LNCaP clone FGC (cell line): Measurements from ENCODE around the gene DNASE1L1.
"Not testable (repeated sequence)": the region's sequence is repeated elsewhere in the genome, so short reads cannot be mapped to it uniquely, and the experiment has no call there.

Experiments
- DNase-seq: peaks from one replicate; pipeline ENCODE4 v3.0.0-alpha.2; 2011; ENCODE audit warnings: low read depth
- H3K4me3 ChIP-seq: 2 replicates; pipeline ENCODE4 v1.5.1; 2011; ENCODE audit warnings: mild to moderate bottlenecking, low read depth, low read length, control low read depth
- TF ChIP-seq, protein P1 (sequence below): IDR thresholded peaks from 2 replicates; pipeline ENCODE4 v1.5.1; 2012; ENCODE audit warnings: mild to moderate bottlenecking; ENCODE audit not compliant: control insufficient read depth, insufficient read depth; ENCODE audit errors: extremely low read depth

Gene DNASE1L1

DNA sequence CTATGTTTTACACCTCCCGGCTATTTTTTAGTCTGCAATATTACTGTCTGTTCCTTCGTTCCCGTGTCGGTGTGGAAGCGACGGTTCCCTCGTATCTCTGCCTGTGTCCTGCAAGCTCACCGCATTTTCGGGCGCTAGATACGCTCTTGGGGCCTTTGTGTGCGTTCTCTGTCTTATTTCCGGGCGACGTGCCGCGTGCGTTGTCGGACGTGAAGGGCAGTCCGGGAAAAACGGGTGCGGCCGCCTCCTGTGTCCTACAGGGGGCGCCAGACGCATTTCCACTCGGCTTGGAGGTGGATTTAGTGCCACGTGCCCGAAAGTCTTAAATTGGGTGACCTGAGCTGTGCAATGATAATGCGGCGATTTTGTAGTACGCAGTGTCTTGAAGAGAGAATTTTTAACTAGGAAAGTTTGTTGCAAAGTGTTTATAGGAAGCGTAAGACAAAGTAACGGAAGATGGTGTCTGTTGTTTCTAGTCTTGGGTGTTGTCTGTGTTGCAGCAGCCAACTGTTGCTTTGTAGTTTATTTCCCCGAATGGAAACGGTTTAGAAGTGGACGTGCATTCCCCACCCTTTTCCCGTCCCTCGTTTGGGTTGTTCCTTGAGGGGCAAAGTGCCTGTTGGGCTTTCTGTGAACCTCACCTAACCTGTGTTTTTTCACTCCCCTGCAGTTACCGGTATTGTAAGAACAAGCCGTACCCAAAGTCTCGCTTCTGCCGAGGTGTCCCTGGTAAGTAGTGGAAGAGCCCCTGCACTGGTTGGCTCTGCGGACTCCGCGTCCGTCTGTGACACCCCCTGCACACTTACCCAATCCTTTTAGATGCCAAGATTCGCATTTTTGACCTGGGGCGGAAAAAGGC, 10.2 kb downstream of the DNASE1L1 start:
- peak; percentile 65 for DNase-seq
- H3K4me3 ChIP-seq: peak overlapping the region; percentile 87
- TF ChIP-seq, protein P1, sequence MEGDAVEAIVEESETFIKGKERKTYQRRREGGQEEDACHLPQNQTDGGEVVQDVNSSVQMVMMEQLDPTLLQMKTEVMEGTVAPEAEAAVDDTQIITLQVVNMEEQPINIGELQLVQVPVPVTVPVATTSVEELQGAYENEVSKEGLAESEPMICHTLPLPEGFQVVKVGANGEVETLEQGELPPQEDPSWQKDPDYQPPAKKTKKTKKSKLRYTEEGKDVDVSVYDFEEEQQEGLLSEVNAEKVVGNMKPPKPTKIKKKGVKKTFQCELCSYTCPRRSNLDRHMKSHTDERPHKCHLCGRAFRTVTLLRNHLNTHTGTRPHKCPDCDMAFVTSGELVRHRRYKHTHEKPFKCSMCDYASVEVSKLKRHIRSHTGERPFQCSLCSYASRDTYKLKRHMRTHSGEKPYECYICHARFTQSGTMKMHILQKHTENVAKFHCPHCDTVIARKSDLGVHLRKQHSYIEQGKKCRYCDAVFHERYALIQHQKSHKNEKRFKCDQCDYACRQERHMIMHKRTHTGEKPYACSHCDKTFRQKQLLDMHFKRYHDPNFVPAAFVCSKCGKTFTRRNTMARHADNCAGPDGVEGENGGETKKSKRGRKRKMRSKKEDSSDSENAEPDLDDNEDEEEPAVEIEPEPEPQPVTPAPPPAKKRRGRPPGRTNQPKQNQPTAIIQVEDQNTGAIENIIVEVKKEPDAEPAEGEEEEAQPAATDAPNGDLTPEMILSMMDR: peak; percentile 72

DNA sequence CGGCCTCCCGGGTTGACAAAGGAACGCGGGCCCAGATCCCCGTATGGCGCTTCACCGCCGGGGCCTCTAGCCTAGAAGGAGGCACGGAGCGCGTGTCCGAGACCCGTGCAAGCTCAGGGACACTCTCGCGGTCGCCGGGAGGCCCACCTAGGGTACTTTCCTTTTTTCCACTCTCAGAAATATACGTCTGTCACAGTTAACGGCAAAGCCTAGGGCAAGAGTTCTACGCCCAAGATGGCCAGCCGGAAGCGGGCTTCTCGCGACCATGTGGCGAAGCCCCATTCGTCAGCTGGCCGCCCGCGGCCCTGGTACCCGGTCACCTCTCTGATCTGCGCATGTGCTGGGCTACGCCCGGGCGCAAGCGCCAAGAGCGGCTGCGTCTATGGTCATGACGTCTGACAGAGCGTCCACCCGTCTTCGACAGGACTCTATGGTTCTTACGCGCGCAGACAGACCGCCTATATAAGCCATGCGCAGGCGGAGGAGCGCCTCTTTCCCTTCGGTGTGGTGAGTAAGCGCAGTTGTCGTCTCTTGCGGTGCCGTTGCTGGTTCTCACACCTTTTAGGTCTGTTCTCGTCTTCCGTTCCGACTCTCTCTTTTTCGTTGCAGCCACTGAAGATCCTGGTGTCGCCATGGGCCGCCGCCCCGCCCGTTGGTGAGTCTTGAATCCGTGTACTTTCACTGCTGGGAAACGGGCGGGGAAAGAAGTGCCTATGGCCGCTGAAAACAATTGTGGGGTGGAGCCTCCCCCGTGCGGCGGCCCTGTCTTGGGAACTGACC, 11.0 kb downstream of the DNASE1L1 start, which contains the start of gene RPL10:
Gene RPL10 (plus strand): TSS at position 490 of the 780 bp plus-strand sequence. CDS start 143 bp downstream, at position 633.
- TF ChIP-seq, protein P1: no peak
- peak within 1 kb of the TSS; percentile 87 for H3K4me3 ChIP-seq
- DNase-seq: peak; percentile 88

DNA sequence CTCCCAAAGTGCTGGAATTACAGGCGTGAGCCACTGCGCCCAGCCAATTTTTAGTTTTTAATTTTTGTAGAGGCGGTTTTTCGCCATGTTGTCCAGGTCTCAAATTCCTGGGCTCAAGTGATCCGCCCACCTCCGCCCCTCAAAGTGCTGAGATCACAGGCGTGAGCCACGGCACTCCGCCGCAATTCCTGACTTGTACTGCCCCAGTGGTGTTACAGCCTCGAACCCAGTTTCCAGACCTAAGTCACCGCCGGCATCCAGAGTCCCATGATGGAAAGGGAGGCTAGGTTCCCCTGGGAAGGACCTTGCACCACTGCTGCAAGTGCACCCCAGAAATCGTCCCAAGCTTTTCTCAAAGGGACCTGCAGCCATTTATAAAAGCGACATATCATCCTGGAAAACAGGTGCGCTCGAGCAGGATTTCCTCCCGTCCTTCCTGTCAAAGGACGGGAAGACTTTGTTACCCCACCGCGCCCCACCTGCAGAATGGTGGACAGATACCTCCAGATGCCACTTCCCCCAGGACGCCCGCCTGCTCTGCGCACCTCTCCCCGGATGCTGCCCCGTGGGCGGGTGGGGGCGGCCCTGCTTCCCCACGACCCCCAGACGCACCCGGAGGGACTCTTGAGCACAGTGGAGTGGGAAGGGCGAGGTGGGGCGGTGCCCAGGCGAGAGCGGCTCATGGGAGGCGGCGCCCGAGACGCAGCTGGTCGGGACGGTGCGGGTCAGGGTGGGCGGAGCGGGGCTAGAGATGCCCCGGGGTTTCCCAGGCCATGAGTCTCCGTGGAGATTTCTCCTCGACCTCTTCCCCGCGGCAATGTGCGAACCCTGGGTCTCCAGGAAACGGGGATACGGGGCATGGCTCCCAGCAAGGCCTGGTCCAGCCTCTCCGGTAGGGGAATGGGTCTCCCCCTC, 11.8 kb downstream of the DNASE1L1 start:
- peak overlapping the region; percentile 87 for H3K4me3 ChIP-seq
- DNase-seq: no peak
- TF ChIP-seq, protein P1: no peak

DNA sequence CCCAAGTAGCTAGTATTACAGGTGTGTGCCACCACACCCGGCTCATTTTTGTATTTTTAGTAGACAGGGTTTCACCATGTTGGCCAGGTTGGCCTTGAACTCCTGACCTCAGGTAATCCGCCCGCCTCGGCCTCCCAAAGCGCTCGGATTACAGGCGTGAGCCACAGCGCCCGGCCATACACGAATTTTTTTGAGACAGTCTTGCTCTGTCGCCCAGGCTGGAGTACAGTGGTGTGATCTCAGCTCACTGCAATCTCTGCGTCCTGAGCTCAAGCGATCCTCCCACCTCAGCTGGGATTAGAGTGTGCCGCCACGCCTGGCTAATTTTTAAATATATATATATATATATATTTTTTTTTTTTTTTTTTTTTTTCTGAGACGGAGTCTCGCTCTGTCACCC, 12.7 kb downstream of the DNASE1L1 start:
- DNase-seq, H3K4me3 ChIP-seq: not testable (repeated sequence)

DNA sequence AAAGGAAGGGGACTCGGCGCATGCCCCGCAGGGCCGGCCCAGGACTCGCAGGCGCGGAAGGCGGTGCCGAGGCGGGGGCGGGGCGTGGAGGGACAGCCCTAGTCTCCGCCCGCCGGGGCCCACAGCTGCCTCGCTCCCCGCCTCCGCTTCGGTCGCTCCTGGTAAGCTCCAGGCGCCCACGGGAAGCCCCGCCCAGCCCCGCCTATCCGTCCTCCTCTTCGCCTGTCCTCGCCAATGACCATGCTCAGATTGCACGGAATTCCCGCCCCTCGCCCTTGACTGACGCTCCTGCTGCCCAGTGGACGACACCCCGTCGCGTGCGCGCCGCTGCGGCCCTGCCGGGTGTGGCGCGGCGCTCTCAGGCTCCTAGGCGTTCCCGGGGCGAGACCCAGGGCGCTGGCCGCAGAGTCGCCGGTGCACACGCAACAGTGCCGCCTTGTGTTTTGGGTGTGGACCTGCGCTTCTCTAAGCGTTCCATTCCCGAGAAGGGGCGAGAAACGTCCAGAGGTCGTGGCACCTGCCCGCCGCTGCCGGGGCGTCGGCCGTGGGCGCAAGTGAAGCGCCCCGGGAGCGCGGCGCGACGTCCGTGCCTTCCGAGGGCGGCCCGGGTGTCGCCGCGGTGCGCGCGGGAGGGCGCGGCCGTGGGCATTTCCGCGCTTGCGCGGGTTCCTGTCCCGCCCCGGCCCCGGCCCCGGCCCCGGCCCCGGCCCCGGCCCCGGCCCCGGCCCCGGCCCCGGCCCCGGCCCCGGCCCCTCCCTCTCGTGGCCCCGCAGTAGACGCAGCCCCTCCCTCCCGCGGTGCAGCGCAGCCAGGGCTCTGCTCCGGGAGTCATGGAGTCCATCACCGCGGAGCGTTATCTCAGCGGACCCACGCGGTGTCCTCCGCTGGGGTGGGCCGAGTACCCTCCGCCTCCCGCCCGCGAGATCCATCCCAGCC, 19.0 kb downstream of the DNASE1L1 start:
- H3K4me3 ChIP-seq, DNase-seq: not testable (repeated sequence)

DNA sequence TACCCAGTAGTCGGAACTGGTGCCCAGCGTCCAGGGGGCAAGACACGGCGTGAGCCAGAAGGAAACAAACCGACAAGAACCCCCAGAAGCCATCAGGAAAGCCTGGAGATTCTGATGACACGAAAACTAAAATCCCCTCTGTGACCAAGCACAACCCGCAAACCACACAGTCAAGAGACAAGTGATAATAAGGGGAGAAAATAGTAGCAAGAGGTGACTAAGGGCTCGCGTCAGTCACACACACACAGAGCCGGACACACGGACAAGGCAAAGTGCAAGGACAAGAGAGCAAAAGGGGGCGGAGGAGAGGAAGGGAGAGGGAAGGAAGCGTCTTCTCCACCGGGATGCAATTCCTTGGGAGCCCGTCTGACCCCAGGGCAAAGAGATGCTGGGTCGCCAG, 20.4 kb downstream of the DNASE1L1 start:
- not testable (repeated sequence) for H3K4me3 ChIP-seq, DNase-seq

DNA sequence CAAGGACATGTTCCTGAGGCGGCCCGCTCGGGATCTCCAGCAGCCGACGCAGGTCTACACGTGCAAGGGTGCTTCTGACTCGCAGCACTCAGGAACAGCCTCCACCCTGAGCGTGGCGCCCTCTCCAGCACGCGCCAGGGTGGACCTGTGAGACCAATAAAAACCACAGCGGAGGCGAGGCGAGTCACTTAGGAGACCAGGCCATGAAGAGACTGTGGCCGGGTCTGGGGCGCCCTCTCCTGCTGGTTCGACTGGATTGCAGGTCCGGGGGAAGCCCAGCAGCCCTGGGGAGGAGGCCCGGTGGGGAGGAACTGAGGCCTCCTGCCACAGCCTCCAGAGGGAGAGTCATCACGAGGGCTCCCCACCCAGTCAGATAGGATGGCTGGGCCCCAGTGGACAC, 21.0 kb downstream of the DNASE1L1 start:
- DNase-seq, H3K4me3 ChIP-seq: not testable (repeated sequence)

DNA sequence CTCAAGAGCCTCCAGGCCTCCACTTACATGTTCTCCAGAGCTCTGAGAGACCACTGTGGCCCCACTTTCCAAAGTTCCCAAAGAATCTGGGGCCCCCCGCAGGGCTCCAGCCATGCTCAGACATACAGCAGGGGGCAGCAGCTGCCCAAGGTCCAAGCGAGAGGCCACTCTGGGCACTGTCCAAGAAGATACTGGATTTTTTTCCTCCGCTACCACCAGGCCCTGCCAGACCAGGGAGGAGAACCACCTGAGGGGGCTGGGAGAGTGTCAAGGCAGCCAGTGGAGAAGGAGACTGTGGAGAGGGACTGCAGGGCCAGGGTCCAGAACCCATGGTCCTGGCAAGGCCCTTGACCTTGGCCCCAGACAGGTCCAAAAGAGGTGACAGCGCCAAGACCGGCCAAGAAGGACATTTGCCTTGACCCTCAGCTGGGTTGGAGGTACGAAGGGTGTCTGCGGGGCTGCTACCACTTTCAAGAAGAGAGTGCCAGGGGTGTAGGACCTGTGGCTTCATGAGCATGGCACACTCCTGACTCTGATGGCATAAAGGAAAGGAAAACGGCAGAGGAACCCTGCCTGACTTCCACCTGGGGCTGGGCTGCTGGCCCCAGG, 24.7 kb downstream of the DNASE1L1 start:
- TF ChIP-seq, protein P1: 0 out of 2 replicates have a peak, but pooled peaks have one; percentile 13
- no peak for DNase-seq
- no peak overlapping the region for H3K4me3 ChIP-seq
